Astrocyte of the cerebellum (primary cell): ENCODE results near the gene CLDN6.

ENCODE experiments used
- DNase-seq: peaks from one replicate; pipeline ENCODE4 v3.0.0-alpha.2; 2011; ENCODE audit warnings: low read depth
- H3K4me3 ChIP-seq: 2 replicates; pipeline ENCODE4 v1.5.1; 2011; ENCODE audit warnings: mild to moderate bottlenecking, low read depth, low read length, moderate library complexity
- CTCF ChIP-seq: IDR thresholded peaks from 2 replicates; pipeline ENCODE4 v1.5.1; 2012; ENCODE audit warnings: low read length, low read depth, moderate library complexity, mild to moderate bottlenecking; ENCODE audit errors: missing control alignments
- in situ Hi-C: cut with HindIII; loops from 2 replicates; pipeline ENCODE4 v1.10.0; 2017; ENCODE audit warnings: low sequenced_read_pairs

Gene CLDN6

DNA sequence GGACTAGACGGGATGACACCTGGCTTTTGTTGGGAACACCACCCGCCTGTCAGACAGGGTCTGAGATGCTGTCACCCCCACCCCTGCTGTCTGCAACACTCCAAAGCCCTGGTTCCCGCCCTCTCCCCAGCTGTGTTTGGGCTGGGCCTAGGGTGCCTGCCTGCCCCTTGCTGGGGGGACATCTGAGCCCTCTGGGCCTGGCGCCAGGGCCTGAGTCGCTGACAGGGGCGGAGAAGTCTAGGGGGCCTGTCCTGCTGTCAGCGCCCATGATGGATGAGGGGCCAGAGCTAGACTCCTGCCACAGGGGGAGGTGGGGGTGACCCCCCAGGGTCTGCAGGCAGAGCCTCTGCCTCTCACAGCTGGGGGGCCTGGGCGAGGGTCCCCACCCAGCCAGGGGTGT is 30.1 kb downstream of the CLDN6 start:
- DNase-seq: no peak
- in situ Hi-C loops: no loop called here
- TF ChIP-seq CTCF: no peak
- H3K4me3 ChIP-seq: no peak overlapping the region

GRCh38 chr16:2987286-2987685 is 30.7 kb downstream of the CLDN6 start:
- TF ChIP-seq CTCF: no peak
- no peak for DNase-seq
- H3K4me3 ChIP-seq: no peak overlapping the region
- in situ Hi-C loops: no loop called here

DNA sequence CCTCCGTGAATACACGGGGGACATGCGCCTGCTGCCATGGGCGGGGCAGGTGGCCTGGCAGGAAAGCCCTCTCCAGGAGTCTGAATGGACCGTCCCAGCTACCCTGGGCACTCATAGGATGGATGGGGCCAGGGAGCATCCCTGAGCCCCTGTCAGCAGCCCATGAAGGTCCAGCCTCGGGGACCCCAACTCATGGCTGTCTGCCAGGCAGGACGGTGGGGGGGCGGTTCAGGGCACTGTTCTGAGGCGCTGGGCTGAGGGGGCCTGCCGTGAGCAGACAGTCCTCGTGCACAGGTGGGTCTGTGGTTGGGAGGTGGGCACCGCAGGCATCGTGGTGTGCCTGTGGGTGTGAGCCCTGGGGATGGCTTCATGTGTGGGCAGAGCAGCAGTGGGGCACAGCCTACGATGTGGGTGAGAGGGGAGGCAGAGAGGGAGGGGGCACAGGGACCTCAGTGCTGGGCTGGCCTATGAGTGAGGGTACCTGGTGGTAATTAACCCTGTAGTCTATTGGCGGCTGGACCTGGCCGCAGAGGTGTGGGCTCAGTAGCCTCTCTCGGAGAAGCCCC is 31.3 kb downstream of the CLDN6 start:
- no peak for TF ChIP-seq CTCF
- DNase-seq: no peak
- no peak overlapping the region for H3K4me3 ChIP-seq
- in situ Hi-C loops: no loop called here

DNA sequence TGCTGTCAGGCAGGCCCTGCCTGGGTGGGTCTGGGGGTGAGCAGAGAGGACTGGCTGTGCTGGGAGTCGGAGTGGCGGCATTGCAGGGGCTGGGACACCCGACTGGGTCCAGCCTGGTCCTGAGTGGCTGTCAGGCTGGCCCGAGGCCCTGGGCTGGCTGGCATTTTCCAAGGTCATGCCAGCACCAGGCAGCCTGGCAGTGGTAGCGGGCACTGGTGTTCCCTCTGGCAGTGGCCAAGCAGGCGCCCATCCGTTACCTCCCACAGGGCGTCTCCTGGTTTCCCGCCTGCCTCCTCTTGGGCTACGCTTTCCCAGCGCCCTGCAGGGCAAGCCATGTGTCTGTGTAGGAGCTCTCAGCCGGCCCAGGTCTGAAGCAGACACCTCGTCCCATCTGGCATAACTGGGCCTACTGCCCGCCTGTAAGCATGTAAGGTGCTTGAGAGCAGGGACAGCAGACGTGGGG is 32.1 kb downstream of the CLDN6 start:
- no peak for TF ChIP-seq CTCF
- no peak overlapping the region for H3K4me3 ChIP-seq
- in situ Hi-C loops: no loop called here
- no peak for DNase-seq

- in situ Hi-C loops: no loop called here
- TF ChIP-seq CTCF: no peak
- H3K4me3 ChIP-seq: no peak overlapping the region
- DNase-seq: no peak
Observed at GRCh38 chr16:2985462-2985861, 32.5 kb downstream of the CLDN6 start.

DNA sequence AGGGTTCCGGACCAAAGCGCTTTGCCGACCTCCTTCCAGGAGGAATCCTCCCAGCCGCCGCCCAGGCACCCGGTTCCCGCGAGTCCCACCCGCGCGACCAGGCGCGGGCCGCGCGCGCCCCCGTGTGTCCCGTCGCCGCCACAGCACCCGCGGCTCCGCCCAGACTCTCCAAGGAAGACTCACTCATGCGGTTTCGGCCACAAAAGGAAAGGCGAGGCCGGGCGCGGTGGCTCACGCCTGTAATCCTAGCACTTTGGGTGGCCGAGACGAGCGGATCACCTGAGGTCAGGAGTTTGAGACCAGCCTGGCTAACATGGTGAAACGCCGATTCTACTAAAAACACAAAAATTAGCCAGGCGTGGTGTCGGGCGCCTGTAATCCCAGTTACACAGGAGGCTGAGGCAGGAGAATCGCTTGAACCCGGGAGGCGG is 34.3 kb downstream of the CLDN6 start:
- in situ Hi-C loops: no loop called here
- peak; percentile 48 for DNase-seq
- no peak overlapping the region for H3K4me3 ChIP-seq
- TF ChIP-seq CTCF: peak; percentile 82
